LNCAP (cell line): ENCODE measurements around the gene KCTD11.

Source experiments
- TF ChIP-seq, protein P1 (sequence below): fragments of 450-650 bp; IDR thresholded peaks from 2 replicates; pipeline ENCODE4 v1.5.1; 2017; ENCODE audit warnings: mild to moderate bottlenecking

KCTD11 gene

GRCh38 chr17:7311110-7311705 is 40.8 kb upstream of the KCTD11 start:
- TF ChIP-seq, protein P1, sequence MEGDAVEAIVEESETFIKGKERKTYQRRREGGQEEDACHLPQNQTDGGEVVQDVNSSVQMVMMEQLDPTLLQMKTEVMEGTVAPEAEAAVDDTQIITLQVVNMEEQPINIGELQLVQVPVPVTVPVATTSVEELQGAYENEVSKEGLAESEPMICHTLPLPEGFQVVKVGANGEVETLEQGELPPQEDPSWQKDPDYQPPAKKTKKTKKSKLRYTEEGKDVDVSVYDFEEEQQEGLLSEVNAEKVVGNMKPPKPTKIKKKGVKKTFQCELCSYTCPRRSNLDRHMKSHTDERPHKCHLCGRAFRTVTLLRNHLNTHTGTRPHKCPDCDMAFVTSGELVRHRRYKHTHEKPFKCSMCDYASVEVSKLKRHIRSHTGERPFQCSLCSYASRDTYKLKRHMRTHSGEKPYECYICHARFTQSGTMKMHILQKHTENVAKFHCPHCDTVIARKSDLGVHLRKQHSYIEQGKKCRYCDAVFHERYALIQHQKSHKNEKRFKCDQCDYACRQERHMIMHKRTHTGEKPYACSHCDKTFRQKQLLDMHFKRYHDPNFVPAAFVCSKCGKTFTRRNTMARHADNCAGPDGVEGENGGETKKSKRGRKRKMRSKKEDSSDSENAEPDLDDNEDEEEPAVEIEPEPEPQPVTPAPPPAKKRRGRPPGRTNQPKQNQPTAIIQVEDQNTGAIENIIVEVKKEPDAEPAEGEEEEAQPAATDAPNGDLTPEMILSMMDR = no peak

GRCh38 chr17:7312432-7313087 is 39.4 kb upstream of the KCTD11 start:
- TF ChIP-seq, protein P1 = no peak

GRCh38 chr17:7313088-7313889 is 38.7 kb upstream of the KCTD11 start:
- TF ChIP-seq, protein P1 = no peak

DNA sequence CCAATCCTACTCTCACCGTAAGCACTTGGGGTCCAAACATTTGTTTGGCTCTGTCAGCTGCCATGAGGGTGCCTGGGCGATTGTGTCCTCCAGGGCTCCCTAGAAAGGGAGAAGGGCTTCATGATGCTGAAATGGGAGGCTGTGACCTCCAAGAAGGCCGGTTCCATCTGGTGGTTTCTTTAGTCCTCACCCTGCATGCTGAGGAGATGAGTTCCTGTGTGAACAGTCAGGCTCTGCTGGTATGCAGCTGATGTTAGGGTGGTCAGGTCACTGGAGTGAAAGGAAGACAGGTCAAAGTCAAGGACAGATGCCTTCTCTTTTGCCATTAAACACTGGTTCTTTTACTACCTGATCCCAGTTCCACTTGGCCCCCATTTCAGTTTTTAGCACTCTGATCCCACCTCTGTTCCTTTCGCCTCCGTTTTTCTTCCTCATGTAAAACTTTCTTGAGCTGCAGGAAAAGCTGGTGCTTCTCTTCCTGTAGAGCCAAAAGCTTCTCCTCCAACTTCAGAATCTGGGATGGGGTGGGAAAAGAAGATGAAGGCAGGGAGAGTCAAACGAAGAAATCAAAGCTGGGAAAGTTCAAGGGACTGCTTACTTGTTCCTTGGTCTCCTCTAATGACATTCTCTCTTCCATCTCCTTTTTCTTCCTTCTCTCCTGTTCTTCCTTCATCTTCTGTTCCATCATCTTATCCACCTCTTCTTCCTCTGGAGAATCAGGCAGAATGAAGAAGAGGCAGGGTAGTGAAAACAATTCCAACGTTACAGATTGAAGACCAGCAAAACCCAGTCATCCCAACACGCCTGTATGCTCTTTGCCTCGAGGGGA is 37.9 kb upstream of the KCTD11 start:
- TF ChIP-seq, protein P1 = no peak

- TF ChIP-seq, protein P1 = no peak
These were observed 37.0 kb upstream of the KCTD11 start, which contains the start of gene GPS2 for GRCh38 chr17:7314719-7315569. GPS2 (minus strand) TSS chr17:7315360; CDS start chr17:7315052, 308 bp downstream.

- TF ChIP-seq, protein P1 = no peak
These were observed 36.3 kb upstream of the KCTD11 start for GRCh38 chr17:7315570-7316235.
